Uterus (tissue), 4 donors: ENCODE measurements around the gene TMA7B. TPM values are rescaled to one million over a fixed set of nuclear protein-coding genes. Genes with fewer than 3 reads are reported as not detected.

ENCODE experiments used
- DNase-seq, 2 donors: peaks; one replicate each; pipeline ENCODE4 v3.0.0-alpha.2; 2019 to 2020
- H3K27ac ChIP-seq, 2 donors: fragments of 200-600 bp; sonication (generic); 1 replicate in 1 of 2; 2 replicates in 1 of 2; pipeline ENCODE4 v1.5.1; 2016 to 2018
- H3K27me3 ChIP-seq, 2 donors: fragments of 200-600 bp; sonication (generic); one replicate each; pipeline ENCODE4 v1.5.1; 2018 to 2019; ENCODE audit warnings: control low read depth in 1 of 2
- H3K36me3 ChIP-seq, 2 donors: fragments of 200-600 bp; sonication (generic); one replicate each; pipeline ENCODE4 v1.5.1; 2019; ENCODE audit warnings: control low read depth in 1 of 2
- H3K4me1 ChIP-seq, 2 donors: fragments of 200-600 bp; sonication (generic); one replicate each; pipeline ENCODE4 v1.5.1; 2018 to 2019; ENCODE audit warnings: control low read depth in 1 of 2
- H3K4me3 ChIP-seq, 2 donors: fragments of 200-600 bp; sonication (generic); 1 replicate in 1 of 2; 2 replicates in 1 of 2; pipeline ENCODE4 v1.5.1; 2018 to 2019; ENCODE audit warnings: mild to moderate bottlenecking in 1 of 2
- H3K9me3 ChIP-seq, 2 donors: fragments of 200-600 bp; sonication (generic); one replicate each; pipeline ENCODE4 v1.5.1; 2019; ENCODE audit warnings: control low read depth in 1 of 2
- POLR2A ChIP-seq, 2 donors: fragments of 450-650 bp; IDR thresholded peaks; one replicate each; pipeline ENCODE4 v1.6.1; 2016; ENCODE audit warnings: antibody characterized with exemption in 2 of 2, mild to moderate bottlenecking in 1 of 2, moderate library complexity in 1 of 2
- intact Hi-C: fragments of 100-400 bp; cut with DNase I; formaldehyde crosslinking; loops from one replicate; pipeline ENCODE4 v1.15.1; 2023; ENCODE audit warnings: low total_unique reads
- total RNA-seq, 4 donors: library from RNA; depleted of rRNA in 3 of 4; stranded (reverse); fragments of >200 nt in 3 of 4; gene quantifications; one replicate each; pipeline versions ENCODE4 v1.1.0 to v1.2.4, GENCODE V29; 2014 to 2023
- TF ChIP-seq, protein P1 (sequence below), 4 experiments: fragments of 200-600 bp in 2 of 4; fragments of 450-650 bp in 2 of 4; sonication (generic) in 2 of 4; IDR thresholded peaks; one replicate each; pipeline ENCODE4 v1.5.1; 2016 to 2019; ENCODE audit warnings: antibody characterized with exemption in 4 of 4, mild to moderate bottlenecking in 2 of 4, moderate library complexity in 1 of 4
- donor health status: DM: yes; HTN: yes; CAD: no.

TMA7B gene
- total RNA-seq, 4 donors from 2014 or later, result not detected

DNA sequence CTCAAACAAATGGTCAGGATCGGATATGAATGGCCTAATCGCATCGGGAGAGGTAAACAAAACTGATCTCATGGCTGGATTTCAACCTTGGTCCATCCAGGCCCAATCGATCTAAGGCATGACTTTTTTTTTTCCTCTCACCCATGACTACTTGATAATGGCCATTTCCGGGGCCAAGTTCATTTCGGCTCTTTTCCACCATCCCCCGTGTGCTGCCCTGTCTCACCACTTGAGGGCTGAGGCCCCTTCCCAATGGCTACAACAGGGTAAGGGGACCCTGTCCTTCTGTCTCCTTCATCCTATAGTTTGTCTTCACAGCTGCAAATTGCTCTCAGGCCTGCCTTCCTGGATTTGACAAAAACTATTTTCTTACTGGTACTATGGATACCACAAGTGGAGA lies 32.7 kb upstream of the TMA7B start:
- Histone ChIP-seq H3K27me3 (peaks cover 0 to 5% of the 10 kb centered on the region in 2 donors), H3K36me3 (no peaks in the 10 kb centered on the region), H3K9me3 (no peaks in the 10 kb centered on the region), H3K4me3 (no peak overlapping the region), H3K4me1 (no peaks in the 10 kb centered on the region), H3K27ac (no peak overlapping the region)
- intact Hi-C loops, result no loop called here
- TF ChIP-seq POLR2A (IDR thresholded peaks at IDR 0.05), result no peak
- TF ChIP-seq, protein P1, sequence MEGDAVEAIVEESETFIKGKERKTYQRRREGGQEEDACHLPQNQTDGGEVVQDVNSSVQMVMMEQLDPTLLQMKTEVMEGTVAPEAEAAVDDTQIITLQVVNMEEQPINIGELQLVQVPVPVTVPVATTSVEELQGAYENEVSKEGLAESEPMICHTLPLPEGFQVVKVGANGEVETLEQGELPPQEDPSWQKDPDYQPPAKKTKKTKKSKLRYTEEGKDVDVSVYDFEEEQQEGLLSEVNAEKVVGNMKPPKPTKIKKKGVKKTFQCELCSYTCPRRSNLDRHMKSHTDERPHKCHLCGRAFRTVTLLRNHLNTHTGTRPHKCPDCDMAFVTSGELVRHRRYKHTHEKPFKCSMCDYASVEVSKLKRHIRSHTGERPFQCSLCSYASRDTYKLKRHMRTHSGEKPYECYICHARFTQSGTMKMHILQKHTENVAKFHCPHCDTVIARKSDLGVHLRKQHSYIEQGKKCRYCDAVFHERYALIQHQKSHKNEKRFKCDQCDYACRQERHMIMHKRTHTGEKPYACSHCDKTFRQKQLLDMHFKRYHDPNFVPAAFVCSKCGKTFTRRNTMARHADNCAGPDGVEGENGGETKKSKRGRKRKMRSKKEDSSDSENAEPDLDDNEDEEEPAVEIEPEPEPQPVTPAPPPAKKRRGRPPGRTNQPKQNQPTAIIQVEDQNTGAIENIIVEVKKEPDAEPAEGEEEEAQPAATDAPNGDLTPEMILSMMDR (IDR thresholded peaks at IDR 0.05), result no peak
- no peak for DNase-seq

DNA sequence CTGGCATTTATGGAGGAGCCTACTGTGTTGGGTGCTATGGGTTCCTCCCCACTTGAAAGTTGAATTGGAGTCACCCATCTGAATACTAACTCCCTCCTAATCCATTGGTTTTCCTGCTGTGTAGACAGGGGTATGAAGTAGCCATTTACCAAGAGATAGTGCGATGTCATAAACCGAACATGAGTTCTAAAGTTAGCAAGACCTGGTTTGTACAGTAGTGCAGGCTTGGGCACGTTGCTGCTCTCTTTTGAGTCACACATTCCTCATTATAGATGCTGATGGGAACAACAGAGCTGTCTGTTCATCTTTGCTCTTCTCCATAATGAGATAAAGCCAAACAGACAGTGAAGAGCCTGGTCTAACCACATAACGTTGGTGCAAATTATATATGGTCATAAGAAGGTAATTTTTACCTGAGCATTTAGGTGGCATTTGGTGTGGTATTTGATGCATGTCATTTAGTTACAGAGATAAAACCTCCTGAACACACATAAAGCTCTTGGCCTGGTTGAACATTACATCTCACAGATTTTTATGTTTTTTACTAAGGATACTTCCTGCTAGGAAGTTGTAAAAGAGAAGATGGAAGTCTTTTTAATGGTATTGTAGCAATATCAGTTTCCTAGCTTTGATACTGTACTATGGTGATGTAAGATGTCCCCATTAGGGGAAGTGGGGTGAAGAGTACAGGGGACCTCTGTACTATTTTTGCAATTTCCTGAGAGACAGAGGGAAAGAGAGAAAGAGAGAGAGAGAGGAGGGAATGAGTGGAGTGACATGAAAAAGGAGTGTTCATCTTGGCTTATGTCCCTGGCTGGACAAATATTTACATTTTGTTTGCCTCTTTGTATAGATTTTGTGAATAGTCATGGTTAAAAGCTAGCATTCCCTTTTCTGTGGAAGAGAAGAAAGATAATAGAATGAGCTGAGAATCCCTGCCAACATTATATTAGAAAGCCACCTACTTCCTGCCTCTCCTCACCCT lies 31.4 kb upstream of the TMA7B start:
- Histone ChIP-seq H3K9me3 (no peaks in the 10 kb centered on the region), H3K27ac (no peak overlapping the region), H3K4me3 (no peak overlapping the region), H3K27me3 (peaks cover 0 to 5% of the 10 kb centered on the region in 2 donors), H3K36me3 (no peaks in the 10 kb centered on the region), H3K4me1 (no peaks in the 10 kb centered on the region)
- TF ChIP-seq, protein P1 (IDR thresholded peaks at IDR 0.05), result no peak
- no peak for TF ChIP-seq POLR2A (IDR thresholded peaks at IDR 0.05)
- intact Hi-C loops, result no loop called here
- no peak for DNase-seq

DNA sequence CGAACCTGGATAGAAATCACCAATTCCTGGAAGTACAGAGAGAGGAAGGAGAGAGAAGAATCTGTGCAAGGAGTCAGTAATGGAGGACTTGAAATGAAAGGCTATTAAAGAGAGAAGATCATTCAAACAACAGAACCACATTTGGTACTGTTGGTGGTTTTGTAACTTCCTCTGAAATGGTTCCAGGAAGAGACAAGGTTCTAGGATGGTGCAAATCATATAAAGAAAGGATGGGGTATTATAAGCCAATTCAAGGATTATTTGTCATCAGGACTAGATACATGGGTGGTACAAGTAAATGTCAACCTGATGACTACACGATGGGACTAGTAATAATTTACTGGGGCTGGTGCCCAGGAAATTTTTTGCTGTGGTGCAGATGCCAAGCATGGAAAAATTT lies 28.9 kb upstream of the TMA7B start:
- no peak overlapping the region for H3K4me3 ChIP-seq
- intact Hi-C loops, result no loop called here
- H3K9me3 ChIP-seq, result no peaks in the 10 kb centered on the region
- no peak overlapping the region for H3K27ac ChIP-seq
- DNase-seq, result no peak
- no peak for TF ChIP-seq POLR2A (IDR thresholded peaks at IDR 0.05)
- TF ChIP-seq, protein P1 (IDR thresholded peaks at IDR 0.05), result no peak
- H3K27me3 ChIP-seq, result peaks cover 0 to 4% of the 10 kb centered on the region in 2 donors
- no peaks in the 10 kb centered on the region for H3K4me1 ChIP-seq
- H3K36me3 ChIP-seq, result no peaks in the 10 kb centered on the region

DNA sequence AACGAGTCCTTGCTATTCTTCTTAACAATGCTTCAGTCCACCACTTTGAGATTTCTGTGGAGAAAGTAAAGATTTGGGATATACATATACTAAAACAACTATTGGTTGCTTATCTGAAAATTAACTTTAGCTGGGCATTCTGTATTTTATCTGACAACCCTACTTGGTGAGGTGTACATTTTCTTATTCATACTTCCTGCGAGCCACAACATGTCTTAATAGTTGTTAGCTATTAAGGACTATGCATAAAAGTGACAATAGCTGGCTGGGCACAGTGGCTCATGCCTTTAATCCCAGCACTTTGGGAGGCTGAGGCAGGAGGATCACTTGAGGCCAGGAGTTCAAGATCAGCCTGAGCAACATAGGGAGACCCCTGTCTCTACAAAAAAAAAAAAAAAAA lies 28.0 kb upstream of the TMA7B start:
- no peak for TF ChIP-seq POLR2A (IDR thresholded peaks at IDR 0.05)
- TF ChIP-seq, protein P1 (IDR thresholded peaks at IDR 0.05), result no peak
- Histone ChIP-seq H3K9me3 (no peaks in the 10 kb centered on the region), H3K4me3 (no peak overlapping the region), H3K27me3 (no peaks in the 10 kb centered on the region), H3K36me3 (no peaks in the 10 kb centered on the region), H3K27ac (no peak overlapping the region), H3K4me1 (no peaks in the 10 kb centered on the region)
- no peak for DNase-seq
- intact Hi-C loops, result no loop called here

DNA sequence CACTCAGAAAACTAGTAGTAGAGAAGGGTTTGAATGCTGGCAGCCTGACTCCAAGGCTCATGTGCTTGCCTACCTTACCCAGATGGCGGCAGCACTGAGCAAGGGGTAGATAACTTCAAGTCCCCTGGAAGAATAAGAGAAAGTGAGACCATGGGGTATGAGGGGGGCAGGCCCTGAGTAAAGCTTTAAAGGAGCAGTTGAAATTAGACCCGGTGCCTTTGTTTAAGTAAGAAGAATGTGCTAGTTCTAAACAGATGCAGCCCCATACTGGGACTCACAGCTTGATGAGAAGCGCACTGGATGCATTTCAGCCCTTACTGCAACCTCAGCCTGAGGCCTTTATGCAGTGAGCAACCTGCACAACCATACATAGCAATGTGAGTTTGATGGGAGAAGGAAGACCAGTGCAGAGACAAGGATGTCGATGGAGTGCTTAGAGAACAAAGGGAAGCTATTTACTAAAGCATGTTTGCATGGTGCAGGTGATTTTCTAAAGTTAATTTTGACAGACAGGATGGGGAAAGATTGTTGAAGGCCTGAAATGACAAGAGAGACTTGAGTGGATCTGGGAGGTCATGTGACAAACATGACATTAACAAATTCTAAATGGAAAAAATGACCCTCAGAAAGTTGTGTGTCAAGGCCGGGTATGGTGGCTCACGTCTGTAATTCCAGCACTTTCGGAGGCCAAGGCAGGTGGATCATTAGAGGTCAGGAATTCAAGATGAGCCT lies 27.1 kb upstream of the TMA7B start:
- Histone ChIP-seq H3K27ac (no peak overlapping the region), H3K9me3 (no peaks in the 10 kb centered on the region), H3K4me3 (no peak overlapping the region), H3K27me3 (no peaks in the 10 kb centered on the region), H3K4me1 (no peaks in the 10 kb centered on the region), H3K36me3 (no peaks in the 10 kb centered on the region)
- DNase-seq, result no peak
- intact Hi-C loops, result no loop called here
- TF ChIP-seq, protein P1 (IDR thresholded peaks at IDR 0.05), result peak in 1 of 4 experiments; percentile 19
- no peak for TF ChIP-seq POLR2A (IDR thresholded peaks at IDR 0.05)
